Endothelial cell of umbilical vein (primary cell): ENCODE measurements around the gene C1QTNF5. TPM values are rescaled to one million over a fixed set of nuclear protein-coding genes. Genes with fewer than 3 reads are reported as not detected.

Experiments
- BruUV-seq: library from RNA; stranded (reverse); fragments of 400-500 nt; replicated peaks from 2 replicates; lab custom pipeline; 2021; lab: Mats Ljungman, UMichigan
- CTCF ChIA-PET: fragments of 300-600, 350-600 bp; sonication (Branson Sonifier 250); formaldehyde crosslinking; loops from one replicate; lab custom pipeline; 2021; ENCODE audit warnings: antibody characterized with exemption, inconsistent platforms; lab: Charles Lee
- POLR2A ChIA-PET: fragments of 300-600, 350-600 bp; sonication (Branson Sonifier 250); formaldehyde crosslinking; loops from one replicate; lab custom pipeline; 2021; ENCODE audit warnings: antibody characterized with exemption, inconsistent platforms; lab: Charles Lee
- DNase-seq: peaks from one replicate; pipeline ENCODE4 v3.0.0-alpha.2; 2011; ENCODE audit warnings: low read depth, low spot score
- FAIRE-seq: peaks from 2 replicates; lab custom pipeline; 2011; peaks lifted over from hg19 to GRCh38; lab: Jason Lieb, UNC
- H2AFZ ChIP-seq: 2 replicates; pipeline ENCODE4 v1.6.0; 2012; ENCODE audit warnings: low read depth, low read length, control low read depth, inconsistent platforms
- H3K27ac ChIP-seq: 2 replicates; pipeline ENCODE4 v1.5.1; 2011; ENCODE audit warnings: low read depth, mild to moderate bottlenecking, control low read depth, low read length, moderate library complexity; ENCODE audit not compliant: insufficient read depth
- H3K27me3 ChIP-seq, 2 experiments: 2 replicates each; pipeline versions ENCODE4 v1.6.0 to v1.6.1; 2011; ENCODE audit warnings: low read length in 2 of 2, mixed read lengths in 1 of 2; ENCODE audit not compliant: control insufficient read depth in 2 of 2, insufficient read depth in 2 of 2
- H3K36me3 ChIP-seq, 2 experiments: 2 replicates in 1 of 2; 3 replicates in 1 of 2; pipeline ENCODE4 v1.5.1; 2011; ENCODE audit warnings: low read length in 2 of 2, mild to moderate bottlenecking in 1 of 2, moderate library complexity in 1 of 2; ENCODE audit not compliant: control insufficient read depth in 2 of 2, insufficient read depth in 2 of 2; ENCODE audit errors: extremely low read depth in 1 of 2
- H3K4me1 ChIP-seq: 3 replicates; pipeline ENCODE4 v1.5.1; 2011; ENCODE audit warnings: mild to moderate bottlenecking, low read length; ENCODE audit not compliant: control insufficient read depth, insufficient read depth; ENCODE audit errors: extremely low read depth
- H3K4me2 ChIP-seq: 2 replicates; pipeline ENCODE4 v1.6.1; 2011; ENCODE audit warnings: low read length, control low read depth, mixed read lengths; ENCODE audit not compliant: insufficient read depth
- H3K4me3 ChIP-seq, 3 experiments: fragments of 200-600 bp in 1 of 3; sonication (generic), shearing (Covaris generic) in 1 of 3; replicated peaks in 1 of 3; 2 replicates each; pipeline ENCODE4 v1.5.1; 2011 to 2016; ENCODE audit warnings: control low read depth in 3 of 3, low read length in 3 of 3, mild to moderate bottlenecking in 2 of 3, inconsistent platforms in 1 of 3, low read depth in 1 of 3, moderate library complexity in 1 of 3; ENCODE audit not compliant: insufficient read depth in 1 of 3
- H3K79me2 ChIP-seq: 2 replicates; pipeline ENCODE4 v1.6.0; 2012; ENCODE audit warnings: low read length, inconsistent platforms; ENCODE audit not compliant: control insufficient read depth, insufficient read depth
- H3K9ac ChIP-seq: replicated peaks from 2 replicates; pipeline ENCODE3; 2011; ENCODE audit warnings: low read length, control low read depth; ENCODE audit not compliant: insufficient read depth; ENCODE audit errors: extremely low read depth
- H3K9me1 ChIP-seq: replicated peaks from 3 replicates; pipeline ENCODE4 v1.6.0; 2011; ENCODE audit warnings: mild to moderate bottlenecking, low read length; ENCODE audit not compliant: control insufficient read depth, insufficient read depth; ENCODE audit errors: extremely low read depth
- H3K9me3 ChIP-seq: replicated peaks from 2 replicates; pipeline ENCODE4 v1.5.1; 2012; ENCODE audit warnings: low read length, inconsistent platforms; ENCODE audit not compliant: control insufficient read depth, insufficient read depth
- H4K20me1 ChIP-seq: replicated peaks from 2 replicates; pipeline ENCODE3; 2011; ENCODE audit warnings: mild to moderate bottlenecking, low read length; ENCODE audit not compliant: control insufficient read depth, insufficient read depth; ENCODE audit errors: extremely low read depth
- CTCF ChIP-seq, 2 donors: IDR thresholded peaks; 1 replicate in 1 of 2; 2 replicates in 1 of 2; pipeline ENCODE4 v1.5.1; 2011; ENCODE audit warnings: low read length in 2 of 2, mild to moderate bottlenecking in 2 of 2, moderate library complexity in 2 of 2, control low read depth in 1 of 2, inconsistent platforms in 1 of 2, low read depth in 1 of 2; ENCODE audit not compliant: insufficient read depth in 1 of 2; ENCODE audit errors: extremely low read depth in 1 of 2
- EZH2 ChIP-seq: IDR thresholded peaks from 2 replicates; pipeline ENCODE4 v1.6.1; 2012; ENCODE audit warnings: borderline replicate concordance, low read depth, mild to moderate bottlenecking, moderate library complexity, low read length, inconsistent platforms; ENCODE audit not compliant: severe bottlenecking
- FOS ChIP-seq: IDR thresholded peaks from 2 replicates; pipeline ENCODE4 v1.6.1; 2011; ENCODE audit warnings: mild to moderate bottlenecking, low read length, moderate library complexity, borderline replicate concordance; ENCODE audit not compliant: insufficient read depth
- GATA2 ChIP-seq: IDR thresholded peaks from 2 replicates; pipeline ENCODE4 v1.7.0; 2011; ENCODE audit warnings: low read depth, mild to moderate bottlenecking, moderate library complexity, mixed read lengths, low read length; ENCODE audit not compliant: insufficient read length, insufficient read depth
- JUN ChIP-seq: IDR thresholded peaks from 2 replicates; pipeline ENCODE4 v1.6.1; 2011; ENCODE audit warnings: borderline replicate concordance, low read depth; ENCODE audit not compliant: insufficient read length, insufficient read depth
- MAX ChIP-seq: IDR thresholded peaks from 2 replicates; pipeline ENCODE4 v1.6.1; 2011; ENCODE audit not compliant: insufficient read depth, insufficient read length
- MYC ChIP-seq: IDR thresholded peaks from one replicate; pipeline ENCODE4 v1.6.1; 2011; ENCODE audit warnings: mild to moderate bottlenecking, low read depth, low read length
- POLR2A ChIP-seq: IDR thresholded peaks from 2 replicates; pipeline ENCODE4 v1.6.1; 2012; ENCODE audit warnings: low read depth, mild to moderate bottlenecking, control low read depth, low read length
- POLR2AphosphoS5 ChIP-seq: IDR thresholded peaks from 2 replicates; pipeline ENCODE4 v1.6.1; 2012; ENCODE audit warnings: low read depth, mild to moderate bottlenecking, control low read depth, low read length, moderate library complexity; ENCODE audit not compliant: insufficient read depth
- dilution Hi-C: fragments of 300-500 bp; cut with MboI; formaldehyde crosslinking; loops from one replicate; pipeline ENCODE4 v1.15.0; 2019; ENCODE audit warnings: low sequenced_read_pairs; ENCODE audit not compliant: extremely low pct_ligation_motif_present
- intact Hi-C: fragments of 100-400 bp; cut with micrococcal nuclease; formaldehyde crosslinking; loops from one replicate; pipeline ENCODE4 v1.10.0; 2022
- polyA plus RNA-seq, 4 experiments: library from polyadenylated mRNA; depleted of rRNA in 3 of 4; stranded (reverse) in 3 of 4; unstranded in 1 of 4; fragments of >200 nt; gene quantifications; 2 replicates each; pipeline versions ENCODE4 v1.2.1 to v1.2.3, GENCODE V29; 2011 to 2012; ENCODE audit warnings: missing spikeins in 1 of 4
- total RNA-seq: library from RNA; stranded (reverse); gene quantifications from 2 replicates; pipeline ENCODE4 v1.2.3, GENCODE V29; 2021

C1QTNF5 gene
- total and polyA plus RNA-seq, 2 donors (not counting 3 experiments of a cell fraction or from before 2014, with no cell fraction given): 126 to 201 TPM

DNA sequence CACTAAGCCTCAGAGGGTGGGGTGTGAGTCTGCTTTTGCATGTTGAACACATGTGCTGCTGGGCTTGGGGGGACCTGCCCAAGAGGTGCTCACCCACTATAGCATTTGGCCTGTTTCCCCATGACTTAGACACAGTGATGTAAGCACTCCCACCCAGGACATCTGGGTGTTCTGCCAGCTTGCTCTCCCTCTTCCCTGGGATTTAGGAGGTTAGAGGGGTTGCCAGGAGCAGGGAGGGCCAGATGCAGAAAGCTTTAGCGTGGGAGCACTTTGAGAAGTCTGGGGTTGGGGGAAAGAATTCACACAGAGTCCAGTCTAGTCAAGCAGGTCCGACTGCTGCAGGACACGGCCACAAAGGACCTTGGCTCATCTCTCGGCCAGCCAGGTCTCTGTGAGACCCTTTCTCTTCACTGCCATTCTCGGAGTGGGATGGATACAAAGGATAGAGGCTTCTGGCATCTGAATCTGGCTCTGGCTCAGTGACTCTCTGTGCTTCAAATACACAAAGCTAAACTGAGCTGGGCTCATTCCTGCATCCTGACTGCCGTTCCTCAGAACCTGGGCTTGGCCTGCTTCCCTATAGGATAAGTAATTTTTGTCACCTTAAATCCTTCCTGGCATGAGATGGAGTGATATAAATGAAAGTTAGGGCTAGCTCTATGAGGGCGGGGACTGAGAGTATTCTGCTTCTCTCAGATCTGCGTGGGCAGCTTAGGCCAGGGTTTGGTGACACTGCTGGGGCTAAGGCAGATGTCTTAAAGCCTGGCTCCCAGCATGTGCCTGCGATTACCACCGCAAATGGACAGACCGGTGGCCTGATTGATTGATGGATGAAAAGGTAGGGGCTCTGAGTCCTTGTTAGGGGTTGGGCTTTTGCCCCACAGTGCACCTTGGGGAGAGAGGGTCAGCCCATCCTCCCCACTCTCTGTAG, 26.3 kb upstream of the C1QTNF5 start:
- Histone ChIP-seq H4K20me1 (no peaks in the 10 kb centered on the region), H3K4me3 (no peak overlapping the region), H3K79me2 (no peaks in the 10 kb centered on the region), H3K27ac (no peak overlapping the region), H3K36me3 (no peaks in the 10 kb centered on the region), H3K9me1 (no peaks in the 10 kb centered on the region), H2AFZ (no peak overlapping the region), H3K9ac (no peak overlapping the region), H3K4me1 (no peaks in the 10 kb centered on the region), H3K4me2 (no peak overlapping the region), H3K27me3 (peaks cover 12 to 17% of the 10 kb centered on the region in 2 experiments), H3K9me3 (no peaks in the 10 kb centered on the region)
- DNase-seq (no peak), FAIRE-seq (no peak)
- intact Hi-C loops: no loop called here
- TF ChIP-seq CTCF (IDR thresholded peaks at IDR 0.05; ENCODE audit: extremely low read depth in 1 of 2, insufficient read depth in 1 of 2, low read depth in 1 of 2, low read length in 2 of 2) (no peak), MYC (no peak), POLR2A (no peak), GATA2 (no peak), EZH2 (no peak), FOS (no peak), POLR2AphosphoS5 (no peak), MAX (no peak), JUN (no peak)
- BruUV-seq: no TSS peak
- dilution Hi-C loops: no loop called here
- ChIA-PET CTCF (interaction anchor here (3.6 to 11.7 kb wide), 2 partner anchors 10 to 27 kb away, joined by 40 to 134 read pairs; partner anchors contain the start of gene C1QTNF5), POLR2A (no interaction called here)
